GM21528 (cell line): ENCODE results near the gene FOXP1.
A peak's percentile ranks its signal among the peaks of the same experiment; 100 is the strongest.
"Not testable (repeated sequence)": the region's sequence is repeated elsewhere in the genome, so short reads cannot be mapped to it uniquely, and the experiment has no call there.

Source experiments
- ATAC-seq: cut with Tn5 transposase; IDR thresholded peaks from one replicate; pipeline ENCODE4 v1.9.1; 2021; ENCODE audit warnings: mild to moderate bottlenecking, moderate library complexity; ENCODE audit not compliant: unreplicated experiment, low FRiP score

Gene FOXP1

DNA sequence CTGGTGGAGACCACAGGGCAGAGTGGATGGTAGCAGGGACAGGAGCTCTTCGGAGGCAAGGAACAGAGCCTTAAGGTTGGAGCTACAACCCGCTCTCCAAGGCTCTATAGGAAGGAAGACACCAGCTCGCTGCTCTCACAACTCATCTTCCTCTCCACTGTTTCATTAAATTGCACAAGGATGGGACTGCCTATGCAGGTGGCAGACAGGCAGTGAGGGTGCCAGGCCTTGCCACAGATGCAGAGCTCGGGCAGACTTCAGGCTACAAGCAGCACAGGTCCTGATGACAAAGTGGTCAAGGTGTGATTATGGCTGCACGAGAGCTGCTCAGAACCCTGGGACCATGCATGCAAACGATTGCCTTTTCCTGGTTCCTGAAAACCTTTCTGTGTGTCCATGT is 144.6 kb downstream of the FOXP1 start:
- ATAC-seq = no peak

DNA sequence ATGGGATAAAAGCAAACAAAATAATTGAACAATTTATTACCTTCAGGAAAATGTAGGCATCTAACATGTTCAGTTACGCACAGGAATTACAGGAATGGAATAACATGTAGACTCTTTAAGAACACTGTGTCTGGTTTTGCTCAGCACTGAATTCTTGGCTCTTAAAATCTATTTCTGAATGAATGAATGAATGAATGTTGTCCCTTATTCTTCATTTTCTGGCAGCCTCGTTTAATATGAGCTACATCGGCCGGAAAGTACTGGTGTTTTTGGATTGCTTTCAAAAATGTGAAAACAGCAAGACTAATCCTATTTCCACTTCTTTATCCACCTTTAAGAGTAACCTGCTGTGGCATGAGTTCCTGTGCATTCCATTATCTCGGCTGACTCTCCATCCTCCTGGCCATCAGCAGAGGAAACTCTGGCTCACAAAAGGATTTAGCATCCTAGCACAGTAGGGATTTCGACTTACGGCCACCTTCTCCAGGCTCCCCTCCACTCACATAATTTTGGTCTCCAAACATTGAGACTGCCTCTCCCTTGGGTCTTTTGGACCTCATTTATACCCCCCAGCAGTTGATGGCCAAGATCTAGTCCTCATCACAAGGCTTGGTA is 145.3 kb downstream of the FOXP1 start:
- ATAC-seq = no peak

DNA sequence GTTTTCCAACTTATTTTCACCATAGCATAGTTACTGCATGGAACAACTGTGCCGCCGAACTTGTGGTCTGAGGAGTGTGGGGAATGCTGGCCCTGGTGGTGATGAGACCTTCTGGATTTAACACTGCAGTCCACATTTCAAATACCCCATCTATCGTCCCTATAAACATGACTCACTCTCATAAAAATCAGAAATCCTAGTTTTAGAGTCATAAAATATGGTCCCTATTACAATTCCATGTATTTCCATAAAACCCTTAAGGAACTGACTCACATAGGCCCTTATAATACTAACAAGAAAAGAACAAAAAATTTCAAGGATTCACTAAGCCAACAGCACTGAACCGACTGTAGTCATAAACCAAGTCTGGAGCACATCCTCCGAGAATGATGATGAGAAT is 147.2 kb downstream of the FOXP1 start:
- no peak for ATAC-seq

DNA sequence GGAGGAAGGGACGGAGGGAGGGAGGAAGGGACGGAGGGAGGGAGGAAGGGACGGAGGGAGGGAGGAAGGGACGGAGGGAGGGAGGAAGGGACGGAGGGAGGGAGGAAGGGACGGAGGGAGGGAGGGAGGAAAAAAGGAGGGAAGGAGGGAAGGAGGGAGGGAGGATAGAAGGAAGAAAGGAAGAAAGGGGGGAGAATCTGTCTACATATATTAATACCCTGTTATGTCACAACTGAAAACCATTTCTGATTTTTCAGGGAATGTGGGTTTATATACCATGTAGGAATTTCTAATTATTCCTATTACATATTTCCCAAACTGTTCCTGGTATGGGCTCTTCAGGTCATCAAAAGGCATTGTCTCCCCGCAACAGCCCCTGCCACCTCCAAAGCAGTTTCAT is 147.7 kb downstream of the FOXP1 start:
- not testable (repeated sequence) for ATAC-seq

DNA sequence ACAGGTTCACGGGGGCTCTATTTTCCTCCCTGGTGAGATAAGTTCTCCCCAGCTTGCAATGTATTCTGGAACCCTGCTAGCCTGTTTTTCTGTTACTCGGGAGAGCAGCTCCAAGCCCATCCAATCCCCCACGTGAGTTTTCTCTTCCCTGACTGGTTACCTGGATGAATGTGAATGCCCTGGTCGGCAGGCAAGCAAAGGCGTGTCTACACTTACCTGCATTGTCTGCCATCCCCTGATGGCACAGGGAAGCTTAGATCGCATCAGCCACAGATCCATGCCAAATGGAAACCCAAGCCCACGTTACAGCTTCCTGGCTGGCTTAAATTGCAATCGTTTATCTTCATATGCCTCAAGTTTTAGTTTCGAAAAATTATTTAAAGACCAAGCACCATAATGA is 149.9 kb downstream of the FOXP1 start:
- ATAC-seq = no peak

DNA sequence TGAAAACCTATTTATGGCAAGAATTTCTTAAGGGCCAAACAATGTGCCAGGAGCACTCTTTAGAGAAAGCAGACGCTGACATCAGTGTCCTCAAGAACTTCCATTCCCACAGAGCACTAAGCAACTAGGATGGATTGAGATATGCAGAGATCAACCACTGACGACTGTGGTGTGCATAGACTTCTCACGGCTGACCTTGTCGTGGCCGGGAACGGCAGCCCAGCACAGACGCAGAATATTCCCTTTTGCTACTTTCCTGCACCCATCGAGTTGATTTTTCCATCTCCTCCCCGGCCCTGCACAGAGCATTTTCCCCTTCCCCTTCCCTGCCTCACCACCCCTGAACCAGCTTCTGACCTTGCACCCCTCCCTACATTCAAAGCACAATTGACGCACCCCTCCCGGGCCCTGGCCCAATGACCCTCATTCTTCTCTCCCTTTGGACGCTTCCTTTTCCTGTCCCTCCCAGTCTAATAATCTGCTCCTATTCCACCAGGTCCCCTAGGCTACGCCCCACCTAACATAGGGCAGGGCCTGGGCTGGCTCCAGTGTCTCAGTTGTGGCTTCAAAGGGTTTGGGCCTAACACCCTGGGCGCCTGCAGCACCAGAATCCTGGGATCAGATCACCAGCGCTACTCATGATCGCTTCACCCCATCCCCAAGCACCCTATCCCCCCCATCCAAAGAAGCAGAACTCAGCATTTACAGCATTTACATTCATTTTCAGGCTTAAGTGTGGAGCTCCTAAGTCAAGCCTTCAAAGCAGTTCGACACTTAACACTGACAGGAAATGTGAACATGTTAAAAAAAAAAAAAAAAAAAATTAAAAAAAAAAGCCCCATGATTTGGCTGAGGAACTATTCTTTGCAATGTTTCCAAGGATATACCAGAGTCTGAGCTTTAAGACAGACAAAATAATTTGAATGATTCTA is 151.2 kb downstream of the FOXP1 start:
- no peak for ATAC-seq

DNA sequence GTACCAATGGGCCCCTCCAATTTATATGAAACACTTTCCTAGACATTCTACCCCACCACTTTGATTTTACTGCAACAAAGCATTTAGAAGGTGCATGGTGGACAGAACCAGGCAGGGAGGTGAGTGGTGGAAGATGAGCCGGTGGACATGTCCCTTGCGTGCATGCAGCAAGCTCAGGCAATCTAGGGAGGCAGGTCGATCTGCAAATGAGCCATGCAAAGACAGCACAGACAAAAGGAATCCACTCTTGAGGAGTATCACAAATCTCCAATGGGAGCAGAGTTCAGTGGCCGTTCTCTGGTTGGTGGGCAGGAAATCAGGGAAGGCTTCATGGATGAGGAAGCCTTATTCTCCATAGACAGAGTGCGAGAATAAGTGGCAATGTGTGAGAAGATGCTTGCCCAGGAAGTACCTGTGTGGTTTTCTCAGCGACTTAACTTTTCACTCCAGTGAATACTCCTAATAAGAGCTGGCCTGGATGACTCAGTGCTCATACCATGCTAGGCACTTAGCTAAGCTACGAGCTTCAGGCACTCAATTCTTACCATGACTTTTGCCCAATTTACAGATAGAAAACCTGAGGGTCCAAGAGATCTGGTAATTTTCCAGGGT is 152.5 kb downstream of the FOXP1 start:
- ATAC-seq = no peak

DNA sequence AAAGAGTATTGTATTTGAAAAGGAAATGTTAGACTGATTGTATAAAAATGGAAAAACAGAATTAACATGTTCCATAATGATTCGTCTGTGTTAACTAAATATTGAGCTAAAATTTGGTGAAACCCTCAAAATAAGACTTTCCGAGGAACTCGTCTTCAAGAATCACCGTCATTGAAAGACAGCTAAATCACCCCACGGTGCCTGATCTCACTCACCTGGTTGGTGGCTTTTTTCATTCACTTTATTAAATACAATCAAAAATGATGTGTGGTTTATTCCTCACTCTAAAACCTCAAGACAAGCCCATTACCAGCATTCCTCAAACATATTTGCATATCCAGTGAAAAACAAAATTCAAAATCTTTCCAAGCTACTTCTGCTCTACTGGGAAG is 153.9 kb downstream of the FOXP1 start:
- ATAC-seq = no peak

DNA sequence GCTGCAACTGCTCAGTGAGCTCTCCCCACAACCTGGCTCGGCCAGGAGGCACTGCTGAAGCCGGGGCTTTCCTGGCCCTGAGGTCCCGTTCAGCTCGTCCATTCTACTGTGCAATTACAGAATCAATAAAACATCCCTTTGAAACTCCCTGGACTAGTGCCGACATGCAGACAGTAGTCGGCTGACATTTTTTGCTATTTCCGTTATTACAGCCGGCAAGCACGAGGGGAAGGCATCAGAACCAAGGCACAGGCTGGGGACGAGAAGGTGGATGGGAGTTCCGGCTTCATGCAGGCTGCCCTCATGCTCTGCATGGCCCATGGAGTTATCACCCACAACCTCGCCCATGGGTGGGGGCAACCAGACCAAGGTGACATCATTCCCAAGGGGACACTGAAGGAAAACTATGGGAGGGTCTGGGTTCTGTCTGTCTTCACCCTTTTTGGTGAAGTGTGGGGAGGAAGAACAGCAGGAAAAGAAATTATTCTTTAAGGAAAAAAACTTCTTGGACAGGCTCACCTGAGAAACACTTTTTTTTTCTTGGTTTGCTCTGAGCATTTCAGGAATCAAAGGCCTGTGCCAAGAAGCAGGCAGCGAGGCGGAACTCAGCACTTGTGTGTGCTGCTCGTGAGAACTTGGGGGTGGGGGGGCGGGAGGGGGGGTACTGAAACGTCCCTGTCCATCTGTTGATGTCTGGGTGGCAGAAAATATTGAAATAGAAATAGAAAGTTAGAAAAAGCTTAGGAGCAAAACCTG is 154.5 kb downstream of the FOXP1 start:
- no peak for ATAC-seq

DNA sequence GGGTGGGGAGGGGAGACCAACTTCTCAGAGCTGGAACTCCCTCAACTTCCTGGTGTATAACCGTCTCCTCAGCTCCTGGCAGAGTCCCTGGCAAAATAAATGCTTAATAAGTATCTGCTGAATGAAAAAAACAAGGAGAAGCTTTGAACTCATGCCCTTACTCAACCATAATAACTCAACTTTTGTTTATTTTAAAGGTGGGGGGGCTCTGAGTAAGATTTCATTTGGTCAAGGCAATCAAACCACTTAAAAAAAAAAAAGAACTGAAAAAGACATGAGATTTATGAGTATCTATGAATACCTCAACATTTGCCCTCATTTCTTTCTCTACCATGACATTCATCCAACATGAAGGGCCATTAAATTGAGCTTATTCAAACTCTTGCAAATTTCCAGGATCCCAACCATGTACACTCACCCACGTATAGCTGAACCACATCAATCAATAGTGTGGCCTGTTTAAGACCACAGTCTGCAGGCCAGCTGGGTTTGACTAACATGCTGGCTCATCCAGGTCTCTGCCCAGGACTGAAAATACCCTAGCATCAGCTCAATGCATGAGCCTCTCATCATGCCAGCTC is 157.9 kb downstream of the FOXP1 start:
- no peak for ATAC-seq

DNA sequence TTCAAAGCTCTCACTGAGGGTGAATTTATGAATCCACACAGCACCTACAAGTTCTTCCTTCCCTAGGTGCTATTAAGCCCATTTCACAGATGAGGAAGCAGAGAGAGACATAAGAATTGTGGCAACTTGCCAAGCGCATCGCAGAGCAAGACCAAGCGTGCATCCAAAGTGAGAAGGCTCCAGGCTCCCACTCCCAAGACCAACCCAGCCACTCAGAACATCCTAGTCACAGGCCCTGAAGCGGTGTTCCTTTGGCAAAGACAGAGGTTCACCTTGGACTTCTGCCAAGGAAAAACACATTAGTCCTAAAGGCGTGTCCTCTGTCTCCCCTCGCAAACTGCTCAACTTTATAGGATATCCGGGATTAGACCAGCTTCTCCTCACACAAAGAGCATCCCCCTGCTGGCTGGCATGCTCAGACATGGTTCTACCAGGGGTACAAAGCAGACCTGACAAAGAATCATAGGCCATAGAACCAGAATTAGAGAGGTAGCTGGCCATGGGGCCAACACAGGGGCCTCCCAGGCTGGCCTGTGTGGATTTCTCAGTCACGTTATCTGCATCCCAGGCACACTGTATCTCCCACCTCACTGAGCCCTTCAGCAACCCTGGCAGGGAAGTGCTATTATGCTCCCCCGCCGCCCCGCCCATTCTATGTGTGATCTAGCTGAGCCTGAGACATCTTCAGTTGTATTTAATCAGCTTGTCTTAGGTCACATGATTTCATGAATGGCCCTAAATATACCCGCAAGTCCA is 160.2 kb downstream of the FOXP1 start:
- no peak for ATAC-seq

DNA sequence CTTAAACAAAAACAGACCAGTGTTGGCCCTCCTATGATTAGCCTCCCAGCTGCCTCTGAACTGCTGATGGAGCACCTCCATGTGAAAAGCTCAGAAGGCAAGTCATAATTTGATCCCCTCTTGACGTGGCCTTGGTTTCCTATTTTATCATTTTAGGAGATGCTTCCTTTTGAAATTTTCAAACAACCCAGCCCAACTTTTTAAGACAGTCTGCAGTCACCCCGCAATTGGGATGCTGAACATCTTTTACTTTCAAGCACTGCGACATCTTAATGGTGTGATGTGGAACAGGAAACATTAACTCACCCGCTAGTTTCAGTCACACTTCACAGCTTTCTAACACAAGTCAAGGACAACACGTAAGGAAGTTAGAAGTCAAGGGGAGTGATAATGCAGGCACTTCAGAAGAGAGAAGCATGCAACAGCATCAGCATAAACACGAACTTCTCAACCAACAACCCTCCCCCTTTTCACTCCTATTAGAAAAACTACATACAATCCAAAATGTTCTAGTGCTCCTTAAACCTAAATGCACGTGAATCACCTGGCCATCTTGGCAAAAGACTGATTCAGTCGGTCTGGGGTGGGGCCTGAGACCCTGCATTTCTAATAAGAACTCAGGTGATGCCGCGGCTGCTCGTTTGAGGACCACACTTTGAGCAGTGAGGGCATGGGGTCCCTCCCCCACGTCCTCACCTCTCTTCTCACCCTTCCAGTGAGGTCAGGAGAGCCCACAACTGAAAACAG is 161.5 kb downstream of the FOXP1 start:
- peak; percentile 89 for ATAC-seq

DNA sequence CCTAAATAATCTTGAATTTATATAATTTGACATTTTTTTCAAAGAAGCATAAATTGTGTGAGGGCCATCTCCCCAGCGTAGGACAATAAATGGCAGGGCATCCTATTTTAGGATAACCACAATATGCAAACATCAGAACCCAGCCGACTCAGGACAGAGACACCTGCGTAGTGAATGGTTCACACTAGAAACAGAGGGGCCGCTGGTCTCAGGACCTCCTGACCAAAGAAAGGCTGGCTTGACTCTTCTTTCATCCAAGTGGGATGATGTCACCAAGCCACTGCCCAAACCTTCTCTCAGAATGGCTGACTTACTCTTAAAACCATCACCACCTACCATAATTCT is 162.1 kb downstream of the FOXP1 start:
- peak; percentile 72 for ATAC-seq

DNA sequence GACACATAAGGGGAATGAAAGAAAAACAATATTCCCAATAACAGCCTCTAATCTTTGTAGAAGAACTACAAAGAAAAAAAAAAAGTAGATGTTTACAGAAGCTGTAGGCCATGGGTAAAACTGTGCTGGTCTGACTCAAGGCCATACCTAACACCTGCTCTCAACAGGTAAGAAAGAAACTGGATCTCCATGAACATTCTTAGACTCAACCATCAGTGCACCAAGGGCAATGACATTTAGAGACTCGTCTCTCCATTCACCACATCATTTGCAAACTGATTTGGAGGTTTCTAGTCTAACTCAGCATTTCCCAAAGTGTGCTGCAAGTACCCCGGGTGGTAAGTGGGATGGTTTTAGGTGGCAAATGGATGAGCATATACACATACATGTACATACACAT is 164.2 kb downstream of the FOXP1 start:
- no peak for ATAC-seq

DNA sequence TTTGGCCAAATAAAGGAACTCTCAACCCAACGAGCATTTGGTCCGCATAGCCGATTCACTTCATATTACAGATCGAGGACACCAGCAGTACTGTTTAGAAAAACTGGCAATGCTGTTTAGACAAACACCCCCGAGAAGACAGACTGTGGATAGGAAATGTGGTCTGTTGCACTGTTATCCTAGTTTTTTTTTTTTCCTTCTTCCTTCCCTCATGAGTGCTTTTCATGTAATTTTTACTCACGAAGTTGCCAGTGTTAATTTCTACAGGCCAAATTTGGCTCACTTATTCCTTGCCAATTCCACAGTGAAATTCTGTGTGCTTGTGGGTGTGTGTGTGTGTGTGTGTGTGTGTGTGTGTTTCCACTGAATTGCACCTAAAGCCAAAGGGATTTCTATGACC is 165.7 kb downstream of the FOXP1 start:
- no peak for ATAC-seq

DNA sequence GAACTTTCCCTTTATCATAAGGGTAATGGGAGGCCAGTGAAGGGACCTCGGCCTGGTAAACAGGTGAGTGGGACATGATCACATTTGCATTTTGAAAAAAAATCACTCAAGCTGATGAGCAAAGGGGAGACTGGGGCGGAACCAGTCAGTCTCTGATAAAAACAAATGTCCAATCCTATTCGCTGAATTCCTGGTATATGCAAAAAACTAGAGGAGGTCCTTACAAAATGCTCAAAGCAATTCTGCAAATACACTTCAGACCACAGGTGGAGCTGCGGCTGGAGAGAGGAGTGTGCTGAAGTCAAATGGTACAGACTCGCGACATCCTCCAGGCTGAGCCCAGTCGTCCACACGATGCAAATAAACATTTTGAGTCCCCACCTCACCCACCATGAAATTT is 166.7 kb downstream of the FOXP1 start:
- ATAC-seq = no peak

DNA sequence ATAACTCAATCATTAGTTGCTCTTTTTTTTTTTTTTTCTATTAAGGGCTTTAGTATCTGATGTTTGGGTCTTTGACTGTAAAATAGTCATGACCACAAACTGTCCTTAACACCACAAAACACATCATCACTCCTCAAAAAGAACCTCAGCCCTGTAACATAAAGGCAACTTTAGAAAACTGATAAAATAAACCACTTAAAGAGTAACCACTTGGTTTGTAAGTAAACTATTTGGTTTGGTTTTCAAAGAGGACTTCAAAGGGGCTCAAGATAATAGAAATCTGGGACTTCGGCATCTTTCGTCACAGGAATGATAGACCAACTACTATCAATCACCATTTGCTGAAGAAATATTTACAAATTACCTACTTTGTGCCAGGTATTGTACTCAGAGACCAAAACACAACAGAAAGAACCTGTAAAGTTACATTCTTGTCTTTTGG is 167.8 kb downstream of the FOXP1 start:
- ATAC-seq = no peak

DNA sequence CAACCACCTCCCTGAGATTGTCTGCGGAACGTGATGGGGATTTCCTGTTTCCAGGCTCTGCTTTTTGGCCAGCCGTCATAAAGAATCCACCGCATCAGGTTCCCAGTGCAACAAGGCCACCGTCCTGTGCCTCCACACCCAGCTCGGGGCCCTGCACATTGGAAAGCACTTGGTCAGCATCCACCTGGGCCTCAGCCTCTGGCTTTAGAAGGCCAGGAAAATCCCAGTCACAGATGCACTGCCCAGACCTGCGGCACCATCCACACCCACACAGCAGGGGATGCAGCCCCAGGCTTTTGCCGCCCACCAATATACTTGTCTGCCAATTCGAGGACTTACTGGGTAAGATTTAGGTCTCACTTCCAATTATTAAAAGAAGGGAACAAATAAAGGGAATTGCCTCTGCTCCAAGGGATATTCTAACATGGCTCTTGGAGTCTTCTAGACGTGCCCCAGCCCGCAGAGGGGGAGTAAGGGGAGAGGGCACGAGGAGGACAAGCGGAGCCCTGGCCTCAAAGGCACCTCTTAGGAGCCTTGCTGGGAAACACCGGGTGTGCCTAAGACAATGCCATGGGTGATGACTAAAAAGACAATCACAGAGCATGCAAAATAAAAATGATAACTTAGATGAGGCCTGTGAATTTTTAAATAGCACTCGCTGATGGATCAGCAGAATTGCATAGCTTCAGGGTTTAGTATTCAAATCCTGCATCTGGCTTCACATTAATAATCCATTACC is 169.2 kb downstream of the FOXP1 start:
- ATAC-seq = no peak

DNA sequence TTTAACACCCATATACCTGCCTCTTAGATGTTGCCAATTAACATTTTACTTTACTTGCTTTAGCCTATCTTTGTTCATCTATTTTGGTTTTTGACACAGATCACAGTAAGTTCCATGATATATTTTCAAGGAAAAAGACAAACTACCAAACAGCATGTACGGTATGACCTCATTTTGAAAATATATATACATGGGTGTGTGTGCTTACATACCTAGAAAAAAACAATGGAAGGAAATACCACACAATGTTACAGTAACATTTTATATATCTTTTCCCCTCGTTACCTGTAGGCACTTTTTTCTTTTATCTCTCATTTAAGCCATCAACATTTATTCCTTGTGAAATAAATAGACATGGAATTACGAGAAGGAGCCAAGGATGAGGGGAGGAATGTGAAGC is 170.0 kb downstream of the FOXP1 start:
- ATAC-seq = no peak
